AG04450 (cell line): ENCODE data around the gene OCSTAMP. TPM values are rescaled to one million over a fixed set of nuclear protein-coding genes. Genes with fewer than 3 reads are reported as not detected.
A peak's percentile ranks its signal among the peaks of the same experiment; 100 is the strongest.

Experiments used
- CTCF ChIA-PET: fragments of 300-600, 350-600 bp; formaldehyde crosslinking; extraction: SDS; loops from one replicate; lab custom pipeline; 2022; ENCODE audit warnings: antibody characterized with exemption, inconsistent platforms; lab: Charles Lee
- POLR2A ChIA-PET: fragments of 350-600 bp; formaldehyde crosslinking; extraction: SDS; loops from one replicate; lab custom pipeline; 2021; ENCODE audit warnings: antibody characterized with exemption, inconsistent platforms; lab: Yijun Ruan, JAX
- DNase-seq: peaks from one replicate; pipeline ENCODE4 v3.0.0-alpha.2; 2011; ENCODE audit warnings: low read depth, low spot score
- H3K27ac ChIP-seq: one replicate; pipeline ENCODE4 v1.5.1; 2012; ENCODE audit warnings: low read depth, low read length, control low read depth
- H3K27me3 ChIP-seq: one replicate; pipeline ENCODE4 v1.6.0; 2012; ENCODE audit warnings: low read length; ENCODE audit not compliant: control insufficient read depth, insufficient read depth
- H3K4me3 ChIP-seq: 2 replicates; pipeline ENCODE4 v1.5.1; 2011; ENCODE audit warnings: mild to moderate bottlenecking, low read depth, low read length, control low read depth
- H3K9me3 ChIP-seq: 2 replicates; pipeline ENCODE4 v1.5.1; 2012; ENCODE audit warnings: low read length; ENCODE audit not compliant: control insufficient read depth, insufficient read depth
- polyA plus RNA-seq: library from polyadenylated mRNA; depleted of rRNA; stranded (reverse); fragments of >200 nt; gene quantifications from 2 replicates; pipeline ENCODE4 v1.2.3, GENCODE V29; 2011
- TF ChIP-seq, protein P1 (sequence below): IDR thresholded peaks from 2 replicates; pipeline ENCODE4 v1.5.1; 2011; ENCODE audit warnings: low read depth, low read length, control low read depth, inconsistent platforms

Gene OCSTAMP
- polyA plus RNA-seq, 1 experiment, result not detected

DNA sequence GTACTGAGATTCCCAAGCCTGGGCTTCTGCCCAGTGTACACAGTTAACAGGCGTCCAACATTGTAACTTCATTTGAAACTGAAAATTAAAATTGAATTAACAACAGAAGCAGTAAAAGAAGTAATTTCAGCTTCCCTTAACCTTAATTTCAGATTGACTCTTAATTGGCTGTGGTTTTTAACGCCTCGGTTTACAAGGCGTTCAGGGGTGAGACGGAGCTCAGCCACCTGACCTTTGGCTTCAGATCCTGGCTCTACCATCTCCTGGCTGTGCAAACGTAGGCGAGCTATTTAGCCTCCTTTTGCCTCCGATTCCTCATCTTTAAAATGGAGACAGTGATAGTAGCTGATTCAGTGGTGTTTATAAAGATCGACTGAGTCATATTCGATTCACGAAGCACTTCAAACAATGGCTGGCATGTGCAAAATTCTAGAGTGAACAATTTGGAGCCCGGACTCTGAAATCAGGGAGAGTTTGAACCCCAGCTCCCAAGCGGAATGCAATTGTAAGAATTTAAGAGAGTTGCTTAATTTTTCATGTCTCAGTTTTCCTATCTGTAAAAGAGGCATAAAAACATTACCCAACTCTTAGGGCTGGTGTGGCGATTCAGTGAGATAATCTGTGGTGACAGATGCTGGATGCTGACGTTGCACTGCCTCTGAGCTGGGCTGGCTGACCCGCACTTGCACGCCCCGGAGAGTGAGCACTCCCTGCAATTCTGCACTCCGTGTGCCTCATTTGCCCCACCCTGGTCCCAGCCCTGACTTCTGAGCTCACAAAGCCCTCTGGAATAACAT lies 23.5 kb upstream of the OCSTAMP start:
- no peak for DNase-seq
- no peak overlapping the region for H3K4me3 ChIP-seq
- ChIA-PET POLR2A (no interaction called here), CTCF (interaction anchor here (0.8 to 3.1 kb wide), 2 partner anchors 12 to 109 kb away, joined by 3 to 20 read pairs; no protein-coding TSS in a partner anchor)
- no peaks in the 10 kb centered on the region for H3K27me3 ChIP-seq
- no peak overlapping the region for H3K27ac ChIP-seq
- TF ChIP-seq, protein P1, sequence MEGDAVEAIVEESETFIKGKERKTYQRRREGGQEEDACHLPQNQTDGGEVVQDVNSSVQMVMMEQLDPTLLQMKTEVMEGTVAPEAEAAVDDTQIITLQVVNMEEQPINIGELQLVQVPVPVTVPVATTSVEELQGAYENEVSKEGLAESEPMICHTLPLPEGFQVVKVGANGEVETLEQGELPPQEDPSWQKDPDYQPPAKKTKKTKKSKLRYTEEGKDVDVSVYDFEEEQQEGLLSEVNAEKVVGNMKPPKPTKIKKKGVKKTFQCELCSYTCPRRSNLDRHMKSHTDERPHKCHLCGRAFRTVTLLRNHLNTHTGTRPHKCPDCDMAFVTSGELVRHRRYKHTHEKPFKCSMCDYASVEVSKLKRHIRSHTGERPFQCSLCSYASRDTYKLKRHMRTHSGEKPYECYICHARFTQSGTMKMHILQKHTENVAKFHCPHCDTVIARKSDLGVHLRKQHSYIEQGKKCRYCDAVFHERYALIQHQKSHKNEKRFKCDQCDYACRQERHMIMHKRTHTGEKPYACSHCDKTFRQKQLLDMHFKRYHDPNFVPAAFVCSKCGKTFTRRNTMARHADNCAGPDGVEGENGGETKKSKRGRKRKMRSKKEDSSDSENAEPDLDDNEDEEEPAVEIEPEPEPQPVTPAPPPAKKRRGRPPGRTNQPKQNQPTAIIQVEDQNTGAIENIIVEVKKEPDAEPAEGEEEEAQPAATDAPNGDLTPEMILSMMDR, result no peak
- H3K9me3 ChIP-seq, result no peaks in the 10 kb centered on the region

DNA sequence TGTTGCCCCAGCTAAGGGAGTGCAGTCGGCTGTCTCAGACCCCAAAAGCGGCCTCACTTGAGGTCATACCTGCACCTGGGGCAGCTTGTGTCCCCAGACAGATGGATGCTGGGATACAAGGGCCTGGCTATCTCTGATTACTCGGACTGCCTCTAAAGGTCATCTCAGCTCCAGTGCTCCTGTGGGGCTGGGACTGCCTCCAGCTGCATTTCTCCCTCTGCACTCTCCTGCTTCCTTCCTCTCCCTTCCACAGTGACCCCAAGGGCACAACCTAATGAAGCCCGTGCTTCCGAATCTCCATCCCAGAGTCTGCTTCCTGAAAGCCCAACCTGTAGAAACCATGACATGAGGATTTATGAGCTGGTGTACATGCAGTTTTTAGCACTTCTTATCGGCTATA lies 22.8 kb upstream of the OCSTAMP start:
- Histone ChIP-seq H3K9me3 (no peaks in the 10 kb centered on the region), H3K27me3 (no peaks in the 10 kb centered on the region), H3K27ac (no peak overlapping the region), H3K4me3 (no peak overlapping the region)
- TF ChIP-seq, protein P1, result no peak
- ChIA-PET CTCF (interaction anchor here (3.1 kb wide), 1 partner anchor 11 kb away, joined by 20 read pairs; no protein-coding TSS in a partner anchor), POLR2A (no interaction called here)
- DNase-seq, result no peak

DNA sequence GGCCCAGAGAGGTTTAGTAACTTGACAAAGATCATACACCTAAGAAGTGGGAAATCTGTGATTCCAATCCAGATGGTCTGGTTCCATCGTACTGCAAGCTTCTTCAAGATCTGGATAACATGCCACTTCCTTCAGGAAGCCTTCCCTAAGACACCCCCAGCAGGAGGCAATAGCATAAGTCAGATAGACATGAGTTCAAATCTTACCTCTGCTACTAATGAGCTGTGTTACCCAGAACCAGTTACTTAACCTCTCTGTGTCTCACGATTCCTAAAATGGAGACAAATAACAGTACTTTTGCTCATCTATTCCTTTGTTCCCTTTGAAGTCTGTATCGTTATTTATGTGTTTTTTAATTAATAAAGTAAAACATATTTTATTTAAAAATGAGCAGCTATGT lies 22.3 kb upstream of the OCSTAMP start:
- no peaks in the 10 kb centered on the region for H3K9me3 ChIP-seq
- ChIA-PET POLR2A (no interaction called here), CTCF (interaction anchor here (3.1 kb wide), 1 partner anchor 11 kb away, joined by 20 read pairs; no protein-coding TSS in a partner anchor)
- TF ChIP-seq, protein P1, result no peak
- no peak overlapping the region for H3K4me3 ChIP-seq
- no peak for DNase-seq
- no peaks in the 10 kb centered on the region for H3K27me3 ChIP-seq
- H3K27ac ChIP-seq, result no peak overlapping the region

DNA sequence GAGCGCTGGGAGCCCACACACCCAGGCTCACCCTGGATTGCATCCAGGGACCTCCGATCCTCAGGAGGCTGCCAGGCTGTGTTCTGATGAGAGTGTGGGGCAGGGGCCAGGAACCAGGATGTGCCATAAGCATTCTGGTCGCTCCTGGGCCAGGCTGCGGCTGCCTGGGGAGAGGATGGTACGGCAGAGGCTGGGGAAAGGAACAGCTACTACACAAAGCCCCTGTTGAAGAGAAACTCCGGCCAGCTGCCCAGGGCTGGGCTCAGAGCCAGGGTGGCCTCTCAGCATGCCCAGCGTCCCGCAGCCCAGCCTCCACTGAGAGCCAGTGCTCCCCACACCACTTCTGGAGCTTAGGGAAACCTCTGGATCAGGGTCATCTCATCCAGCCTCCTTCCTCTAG lies 21.7 kb upstream of the OCSTAMP start:
- ChIA-PET CTCF (interaction anchor here (1.0 to 3.1 kb wide), 2 partner anchors 10 to 108 kb away, joined by 3 to 20 read pairs; no protein-coding TSS in a partner anchor), POLR2A (no interaction called here)
- no peaks in the 10 kb centered on the region for H3K27me3 ChIP-seq
- TF ChIP-seq, protein P1, result no peak
- DNase-seq, result no peak
- no peaks in the 10 kb centered on the region for H3K9me3 ChIP-seq
- H3K27ac ChIP-seq, result peak overlapping the region; percentile 31
- no peak overlapping the region for H3K4me3 ChIP-seq

DNA sequence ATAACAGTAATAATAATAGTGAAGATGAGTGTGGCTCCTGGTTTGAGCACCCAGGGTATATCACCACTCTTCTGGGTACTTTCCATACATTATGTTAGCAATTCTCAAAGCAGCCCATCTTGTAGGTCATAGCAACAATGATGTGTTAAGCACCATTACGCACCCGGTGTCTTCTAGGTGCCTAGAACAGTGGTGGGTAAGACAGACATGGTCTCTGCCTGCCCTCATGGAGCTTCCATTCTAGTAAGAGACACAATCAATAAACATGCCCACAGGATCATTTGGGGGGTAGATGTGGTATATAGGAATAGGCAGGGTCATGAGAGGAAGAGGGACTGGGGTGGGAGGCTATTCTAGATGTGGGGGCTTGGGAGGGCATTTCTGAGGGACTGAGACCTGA lies 21.0 kb upstream of the OCSTAMP start:
- ChIA-PET CTCF (interaction anchor here (1.0 kb wide), 1 partner anchor 109 kb away, joined by 3 read pairs; no protein-coding TSS in a partner anchor), POLR2A (no interaction called here)
- TF ChIP-seq, protein P1, result no peak
- Histone ChIP-seq H3K4me3 (no peak overlapping the region), H3K27me3 (no peaks in the 10 kb centered on the region), H3K9me3 (no peaks in the 10 kb centered on the region), H3K27ac (no peak overlapping the region)
- DNase-seq, result no peak
